Neural crest cell (in vitro differentiated cells): ENCODE data around the gene PXT1. TPM values are rescaled to one million over a fixed set of nuclear protein-coding genes. Genes with fewer than 3 reads are reported as not detected.

Experiments
- DNase-seq: peaks from one replicate; pipeline ENCODE4 v3.0.0; 2021; ENCODE audit warnings: low read depth, mixed read lengths, low spot score
- H3K27ac Mint-ChIP-seq: one replicate; pipeline ENCODE4 v1.8.0; 2021; ENCODE audit warnings: mild to moderate bottlenecking, mixed read lengths; ENCODE audit not compliant: unreplicated experiment
- H3K27me3 Mint-ChIP-seq: 2 replicates; pipeline ENCODE4 v1.8.0; 2021; ENCODE audit warnings: low read depth, mild to moderate bottlenecking, mixed read lengths
- H3K36me3 Mint-ChIP-seq: 2 replicates; pipeline ENCODE4 v1.8.0; 2021; ENCODE audit warnings: low read depth, mild to moderate bottlenecking, mixed read lengths
- H3K4me1 Mint-ChIP-seq: 2 replicates; pipeline ENCODE4 v1.8.0; 2021; ENCODE audit warnings: mixed read lengths
- H3K4me3 Mint-ChIP-seq: one replicate; pipeline ENCODE4 v1.8.0; 2021; ENCODE audit warnings: mild to moderate bottlenecking, mixed read lengths
- H3K9me3 Mint-ChIP-seq: 2 replicates; pipeline ENCODE4 v1.8.0; 2021; ENCODE audit warnings: mixed read lengths
- long read RNA-seq: library from polyadenylated mRNA; unstranded; transcript quantifications from one replicate; pipeline ENCODE4 v2.0.0, GENCODE V29; 2020
- total RNA-seq: library from RNA; stranded (reverse); gene quantifications from 2 replicates; pipeline ENCODE4 v1.2.1, GENCODE V29; 2021
- TF ChIP-seq, protein P1 (sequence below): fragments of 200-600 bp; sonication (generic); conservative IDR thresholded peaks from 2 replicates; pipeline ENCODE4 v1.5.0; 2021; ENCODE audit warnings: antibody characterized with exemption, mild to moderate bottlenecking

The PXT1 gene, protein sequence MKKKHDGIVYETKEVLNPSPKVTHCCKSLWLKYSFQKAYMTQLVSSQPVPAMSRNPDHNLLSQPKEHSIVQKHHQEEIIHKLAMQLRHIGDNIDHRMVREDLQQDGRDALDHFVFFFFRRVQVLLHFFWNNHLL
- 0.14 TPM in 1 of 2 replicates, not detected in the other for total RNA-seq
- long read RNA-seq: 0 reads

DNA sequence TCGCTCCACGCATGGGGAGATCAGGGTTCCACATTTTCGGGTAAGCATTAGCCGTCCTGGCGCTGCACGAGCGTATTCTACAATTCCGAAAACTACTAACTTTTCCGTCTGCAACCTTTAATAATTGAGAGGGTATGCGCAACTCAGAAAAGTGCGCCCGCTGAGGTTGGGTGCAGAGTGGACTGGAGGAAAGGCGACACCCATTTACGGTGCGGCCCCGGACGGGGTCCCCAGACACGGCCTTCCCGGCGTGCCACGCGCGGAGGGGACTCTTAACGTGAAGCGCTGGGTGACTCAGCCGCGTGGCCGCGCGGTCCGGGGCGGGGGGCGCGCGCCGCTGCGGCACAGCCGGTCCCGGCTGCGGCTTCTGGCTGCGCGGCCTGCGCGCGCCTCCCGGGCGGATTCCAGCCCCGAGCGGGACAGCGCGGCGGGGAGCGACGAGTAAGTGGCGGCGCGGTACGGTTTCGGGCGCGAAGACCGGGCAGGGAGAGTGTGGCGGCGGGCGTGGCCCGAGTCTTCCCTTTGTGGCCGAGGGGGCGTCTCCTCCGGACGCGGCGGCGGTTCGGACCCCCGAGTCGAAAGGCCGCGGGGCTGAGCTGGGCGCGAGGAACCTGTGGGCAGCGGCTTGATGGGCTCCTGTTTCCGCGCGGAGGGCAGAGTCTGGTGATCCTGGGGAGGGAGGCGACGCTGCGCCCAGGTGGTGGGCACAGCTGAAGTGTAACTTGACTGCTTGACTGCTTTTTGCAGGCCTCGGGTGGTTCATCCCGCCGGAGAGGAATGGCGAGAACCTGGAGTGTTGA, at the start of gene PXT1, which contains the start of gene KCTD20:
Gene PXT1 (minus strand): TSS at position 184 of the 800 bp plus-strand sequence. CDS start 16,772 bp downstream, outside the sequence.
Gene KCTD20 (plus strand): TSS at position 330 of the 800 bp plus-strand sequence. CDS start 27,098 bp downstream, outside the sequence.
- Mint-ChIP-seq H3K4me1 (peaks cover 36% of the 10 kb centered on the region), H3K9me3 (no peaks in the 10 kb centered on the region), H3K4me3 (peak within 1 kb of the TSS; percentile 92), H3K27me3 (no peaks in the 10 kb centered on the region), H3K36me3 (no peaks in the 10 kb centered on the region), H3K27ac (peak within 1 kb of the TSS; percentile 98)
- TF ChIP-seq, protein P1, sequence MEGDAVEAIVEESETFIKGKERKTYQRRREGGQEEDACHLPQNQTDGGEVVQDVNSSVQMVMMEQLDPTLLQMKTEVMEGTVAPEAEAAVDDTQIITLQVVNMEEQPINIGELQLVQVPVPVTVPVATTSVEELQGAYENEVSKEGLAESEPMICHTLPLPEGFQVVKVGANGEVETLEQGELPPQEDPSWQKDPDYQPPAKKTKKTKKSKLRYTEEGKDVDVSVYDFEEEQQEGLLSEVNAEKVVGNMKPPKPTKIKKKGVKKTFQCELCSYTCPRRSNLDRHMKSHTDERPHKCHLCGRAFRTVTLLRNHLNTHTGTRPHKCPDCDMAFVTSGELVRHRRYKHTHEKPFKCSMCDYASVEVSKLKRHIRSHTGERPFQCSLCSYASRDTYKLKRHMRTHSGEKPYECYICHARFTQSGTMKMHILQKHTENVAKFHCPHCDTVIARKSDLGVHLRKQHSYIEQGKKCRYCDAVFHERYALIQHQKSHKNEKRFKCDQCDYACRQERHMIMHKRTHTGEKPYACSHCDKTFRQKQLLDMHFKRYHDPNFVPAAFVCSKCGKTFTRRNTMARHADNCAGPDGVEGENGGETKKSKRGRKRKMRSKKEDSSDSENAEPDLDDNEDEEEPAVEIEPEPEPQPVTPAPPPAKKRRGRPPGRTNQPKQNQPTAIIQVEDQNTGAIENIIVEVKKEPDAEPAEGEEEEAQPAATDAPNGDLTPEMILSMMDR: no peak
- DNase-seq: peak; percentile 70

DNA sequence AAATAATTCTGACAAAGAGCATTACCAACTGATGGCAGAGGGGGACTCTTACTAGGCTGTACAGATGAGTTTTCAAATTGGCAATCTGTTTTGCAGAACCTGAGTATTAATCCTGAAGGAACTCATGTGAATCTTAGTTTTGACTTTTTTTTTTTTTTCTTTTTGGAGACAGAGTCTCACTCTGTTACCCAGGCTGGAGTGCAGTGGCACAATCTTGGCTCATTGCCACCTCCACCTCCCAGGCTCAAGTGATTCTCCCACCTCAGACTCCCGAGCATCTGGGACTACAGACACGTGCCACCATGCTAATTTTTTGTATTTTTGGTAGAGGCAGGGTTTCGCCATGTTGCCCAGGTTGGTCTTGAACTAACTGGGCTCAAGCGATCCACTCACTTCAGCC, 49.4 kb upstream of the PXT1 start:
- Mint-ChIP-seq H3K4me3 (no peak overlapping the region), H3K36me3 (peaks cover 37% of the 10 kb centered on the region), H3K9me3 (no peaks in the 10 kb centered on the region), H3K27me3 (no peaks in the 10 kb centered on the region), H3K27ac (no peak overlapping the region), H3K4me1 (peaks cover 14% of the 10 kb centered on the region)
- DNase-seq: no peak
- TF ChIP-seq, protein P1: no peak

DNA sequence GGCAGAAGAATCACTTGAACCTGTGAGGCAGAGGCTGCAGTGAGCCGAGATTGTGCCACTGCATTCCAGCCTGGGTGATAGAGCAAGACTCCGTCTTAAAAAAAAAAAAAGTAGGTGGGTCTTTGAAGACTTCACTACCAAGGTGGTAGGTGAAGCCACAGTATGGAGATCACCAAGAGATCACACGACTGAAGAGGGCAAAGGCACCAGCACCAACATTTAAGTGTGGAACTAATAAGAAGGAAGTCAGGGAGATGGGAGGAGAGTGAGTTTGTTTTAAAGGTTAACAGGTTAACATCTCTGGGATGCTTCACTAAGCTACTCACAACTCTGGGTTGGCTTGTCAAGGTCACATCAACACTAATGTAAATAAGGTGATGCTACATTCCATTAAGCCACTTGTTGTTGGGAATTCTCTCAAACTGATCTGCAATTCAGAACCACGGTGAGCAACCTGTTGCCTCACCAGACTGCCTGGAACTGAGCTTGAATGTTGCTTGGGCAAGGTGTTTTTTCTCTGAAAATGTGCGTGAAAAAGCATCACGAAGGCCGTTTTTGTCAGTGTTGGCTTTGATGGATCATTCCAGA, 48.8 kb upstream of the PXT1 start:
- DNase-seq: no peak
- H3K9me3 Mint-ChIP-seq: no peaks in the 10 kb centered on the region
- no peak overlapping the region for H3K27ac Mint-ChIP-seq
- TF ChIP-seq, protein P1: no peak
- peaks cover 14% of the 10 kb centered on the region for H3K4me1 Mint-ChIP-seq
- no peak overlapping the region for H3K4me3 Mint-ChIP-seq
- H3K27me3 Mint-ChIP-seq: no peaks in the 10 kb centered on the region
- peaks cover 35% of the 10 kb centered on the region for H3K36me3 Mint-ChIP-seq

DNA sequence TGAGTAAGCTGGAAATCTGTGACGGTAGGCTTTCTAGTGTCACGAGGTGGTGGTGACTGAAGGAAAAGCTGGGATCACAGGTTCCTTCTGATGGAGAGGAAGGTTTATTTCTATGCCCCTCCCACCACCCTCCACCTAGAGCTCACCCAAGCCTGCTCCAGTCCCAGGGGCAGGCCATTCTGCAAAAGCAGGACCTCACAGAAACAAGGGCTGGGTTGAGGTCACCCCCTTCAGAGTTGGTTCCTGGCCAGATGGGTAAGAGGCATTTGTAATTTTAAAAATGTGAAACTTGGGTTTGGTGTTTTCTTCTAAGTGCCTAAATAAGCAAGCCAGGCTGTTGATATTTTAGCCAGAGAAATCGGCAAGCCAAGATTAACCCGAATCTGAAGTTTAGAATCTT, 46.8 kb upstream of the PXT1 start:
- Mint-ChIP-seq H3K27ac (no peak overlapping the region), H3K36me3 (peaks cover 27% of the 10 kb centered on the region)

DNA sequence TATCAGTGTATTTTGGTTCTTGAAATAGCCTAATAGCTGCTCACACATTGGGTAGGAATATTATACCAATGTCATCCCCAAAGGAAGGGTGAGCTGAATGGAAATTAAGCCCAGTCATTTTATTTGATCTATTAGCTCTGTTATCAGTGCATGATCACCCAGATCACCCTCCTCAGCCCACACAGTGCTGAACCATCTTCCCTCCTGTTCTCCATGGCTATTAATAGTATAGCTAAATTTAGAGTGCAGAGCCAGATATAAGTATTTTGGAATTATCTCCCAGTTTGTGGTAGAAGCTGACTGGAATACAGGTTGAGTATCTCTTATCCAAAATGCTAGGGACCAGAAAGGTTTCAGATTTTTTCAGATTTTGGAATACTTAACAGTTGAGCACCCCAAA, 45.6 kb upstream of the PXT1 start:
- Mint-ChIP-seq H3K27me3 (no peaks in the 10 kb centered on the region), H3K27ac (no peak overlapping the region), H3K36me3 (peaks cover 30% of the 10 kb centered on the region), H3K4me3 (no peak overlapping the region), H3K4me1 (peaks cover 1% of the 10 kb centered on the region), H3K9me3 (no peaks in the 10 kb centered on the region)
- no peak for DNase-seq
- TF ChIP-seq, protein P1: no peak

More for the DNA sequence above, 46.8 kb upstream of the PXT1 start:
- H3K4me1 Mint-ChIP-seq: peaks cover 13% of the 10 kb centered on the region
- TF ChIP-seq, protein P1: no peak
- H3K27me3 Mint-ChIP-seq: no peaks in the 10 kb centered on the region
- no peak for DNase-seq
- H3K9me3 Mint-ChIP-seq: no peaks in the 10 kb centered on the region
- H3K4me3 Mint-ChIP-seq: no peak overlapping the region
